KOPT-K1 (cell line): ENCODE results near the gene ARHGEF11.

Experiments used
- H3K27ac ChIP-seq: fragments of 200-600 bp; sonication (generic); 2 replicates; pipeline ENCODE4 v1.5.1; 2016; ENCODE audit warnings: antibody characterized with exemption, mild to moderate bottlenecking, low read depth, low read length; ENCODE audit not compliant: poor library complexity, severe bottlenecking
- H3K36me3 ChIP-seq: fragments of 200-600 bp; sonication (generic); 2 replicates; pipeline ENCODE4 v1.5.1; 2017; ENCODE audit warnings: antibody characterized with exemption, mild to moderate bottlenecking, low read length, moderate library complexity; ENCODE audit not compliant: insufficient read depth
- H3K9me3 ChIP-seq: fragments of 200-600 bp; sonication (generic); 2 replicates; pipeline ENCODE4 v1.5.1; 2017; ENCODE audit warnings: antibody characterized with exemption, low read length, mild to moderate bottlenecking; ENCODE audit not compliant: insufficient read depth, poor library complexity, severe bottlenecking

The ARHGEF11 gene

GRCh38 chr1:156941675-156942074 is 103.9 kb downstream of the ARHGEF11 start:
- Histone ChIP-seq H3K27ac (no peak overlapping the region), H3K9me3 (no peaks in the 10 kb centered on the region), H3K36me3 (no peaks in the 10 kb centered on the region)

- H3K36me3 ChIP-seq, result no peaks in the 10 kb centered on the region
- H3K9me3 ChIP-seq, result no peaks in the 10 kb centered on the region
- no peak overlapping the region for H3K27ac ChIP-seq
Observed at GRCh38 chr1:156939786-156940334, 105.7 kb downstream of the ARHGEF11 start.

- no peaks in the 10 kb centered on the region for H3K9me3 ChIP-seq
- H3K36me3 ChIP-seq, result no peaks in the 10 kb centered on the region
Observed at GRCh38 chr1:156938813-156939212, 106.7 kb downstream of the ARHGEF11 start.

GRCh38 chr1:156937883-156938282 is 107.7 kb downstream of the ARHGEF11 start:
- H3K27ac ChIP-seq, result no peak overlapping the region
- H3K36me3 ChIP-seq, result no peaks in the 10 kb centered on the region
- no peaks in the 10 kb centered on the region for H3K9me3 ChIP-seq

More at GRCh38 chr1:156938813-156939212, 106.7 kb downstream of the ARHGEF11 start:
- no peak overlapping the region for H3K27ac ChIP-seq

- no peaks in the 10 kb centered on the region for H3K36me3 ChIP-seq
- no peak overlapping the region for H3K27ac ChIP-seq
- H3K9me3 ChIP-seq, result no peaks in the 10 kb centered on the region
Observed at GRCh38 chr1:156936721-156937220, 108.8 kb downstream of the ARHGEF11 start.

GRCh38 chr1:156936191-156936590 is 109.4 kb downstream of the ARHGEF11 start:
- Histone ChIP-seq H3K9me3 (no peaks in the 10 kb centered on the region), H3K36me3 (no peaks in the 10 kb centered on the region), H3K27ac (no peak overlapping the region)

- H3K27ac ChIP-seq, result no peak overlapping the region
- H3K9me3 ChIP-seq, result no peaks in the 10 kb centered on the region
- no peaks in the 10 kb centered on the region for H3K36me3 ChIP-seq
Observed at GRCh38 chr1:156935505-156936128, 109.9 kb downstream of the ARHGEF11 start.

- Histone ChIP-seq H3K9me3 (no peaks in the 10 kb centered on the region), H3K27ac (no peak overlapping the region), H3K36me3 (no peaks in the 10 kb centered on the region)
Observed at GRCh38 chr1:156933136-156933535, 112.4 kb downstream of the ARHGEF11 start.

GRCh38 chr1:156931974-156932710 is 113.4 kb downstream of the ARHGEF11 start:
- Histone ChIP-seq H3K9me3 (no peaks in the 10 kb centered on the region), H3K27ac (no peak overlapping the region), H3K36me3 (no peaks in the 10 kb centered on the region)

GRCh38 chr1:156931211-156931952 is 114.2 kb downstream of the ARHGEF11 start:
- Histone ChIP-seq H3K36me3 (no peaks in the 10 kb centered on the region), H3K9me3 (no peaks in the 10 kb centered on the region), H3K27ac (no peak overlapping the region)

- H3K36me3 ChIP-seq, result no peaks in the 10 kb centered on the region
- no peaks in the 10 kb centered on the region for H3K9me3 ChIP-seq
- no peak overlapping the region for H3K27ac ChIP-seq
Observed at GRCh38 chr1:156930483-156930882, 115.1 kb downstream of the ARHGEF11 start.

- Histone ChIP-seq H3K27ac (no peak overlapping the region), H3K9me3 (no peaks in the 10 kb centered on the region), H3K36me3 (no peaks in the 10 kb centered on the region)
Observed at GRCh38 chr1:156929596-156930238, 115.8 kb downstream of the ARHGEF11 start.

- H3K27ac ChIP-seq, result no peak overlapping the region
- no peaks in the 10 kb centered on the region for H3K9me3 ChIP-seq
- no peaks in the 10 kb centered on the region for H3K36me3 ChIP-seq
Observed at GRCh38 chr1:156928043-156928602, 117.4 kb downstream of the ARHGEF11 start.

- no peaks in the 10 kb centered on the region for H3K9me3 ChIP-seq
- H3K27ac ChIP-seq, result no peak overlapping the region
- no peaks in the 10 kb centered on the region for H3K36me3 ChIP-seq
Observed at GRCh38 chr1:156927215-156928042, 118.1 kb downstream of the ARHGEF11 start.
